ENCODE results near the gene WWTR1. TPM values are rescaled to one million over a fixed set of nuclear protein-coding genes. Genes with fewer than 3 reads are reported as not detected.

The WWTR1 gene
- total RNA-seq, 6 donors from 2014 or later = 77.5 to 119 (median 107) TPM

DNA sequence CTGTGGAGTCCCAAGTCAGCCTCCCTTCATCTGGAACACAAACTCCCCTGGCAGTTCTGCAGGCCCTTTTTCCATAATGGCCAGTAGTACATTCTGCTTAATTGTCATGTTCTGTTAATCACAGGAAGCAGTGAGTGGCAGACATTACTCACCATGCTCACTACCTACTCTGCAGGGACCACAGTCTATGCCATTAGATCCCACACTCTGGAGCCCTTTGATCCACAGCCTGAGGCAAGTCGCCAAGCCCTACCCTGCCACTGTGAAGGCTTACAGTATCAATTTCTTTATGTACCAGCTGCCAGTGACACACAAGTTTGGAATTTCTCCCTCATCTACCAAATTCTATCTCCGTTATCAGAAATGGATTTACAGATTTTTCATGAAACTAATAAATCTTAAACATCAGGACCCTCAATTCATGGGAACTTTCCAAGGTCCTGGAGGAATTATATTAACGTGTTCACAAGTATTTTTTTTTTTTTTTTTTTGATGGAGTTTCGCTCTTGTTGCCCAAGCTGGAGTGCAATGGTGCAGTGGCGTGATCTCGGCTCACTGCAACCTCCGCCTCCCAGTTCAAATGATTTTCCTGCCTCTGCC, 20.6 kb upstream of the WWTR1 start:
- WGBS, 2 donors = 92 to 96% methylated on average over 7 of the region's 7 CpGs
- ATAC-seq (ENCODE audit: low FRiP score in 2 of 2) (no peak), DNase-seq (no peak)
- TF ChIP-seq EP300 (IDR thresholded peaks at IDR 0.05) (no peak), POLR2AphosphoS5 (IDR thresholded peaks at IDR 0.05) (no peak), POLR2A (IDR thresholded peaks at IDR 0.05) (no peak)
- TF ChIP-seq, protein P1, sequence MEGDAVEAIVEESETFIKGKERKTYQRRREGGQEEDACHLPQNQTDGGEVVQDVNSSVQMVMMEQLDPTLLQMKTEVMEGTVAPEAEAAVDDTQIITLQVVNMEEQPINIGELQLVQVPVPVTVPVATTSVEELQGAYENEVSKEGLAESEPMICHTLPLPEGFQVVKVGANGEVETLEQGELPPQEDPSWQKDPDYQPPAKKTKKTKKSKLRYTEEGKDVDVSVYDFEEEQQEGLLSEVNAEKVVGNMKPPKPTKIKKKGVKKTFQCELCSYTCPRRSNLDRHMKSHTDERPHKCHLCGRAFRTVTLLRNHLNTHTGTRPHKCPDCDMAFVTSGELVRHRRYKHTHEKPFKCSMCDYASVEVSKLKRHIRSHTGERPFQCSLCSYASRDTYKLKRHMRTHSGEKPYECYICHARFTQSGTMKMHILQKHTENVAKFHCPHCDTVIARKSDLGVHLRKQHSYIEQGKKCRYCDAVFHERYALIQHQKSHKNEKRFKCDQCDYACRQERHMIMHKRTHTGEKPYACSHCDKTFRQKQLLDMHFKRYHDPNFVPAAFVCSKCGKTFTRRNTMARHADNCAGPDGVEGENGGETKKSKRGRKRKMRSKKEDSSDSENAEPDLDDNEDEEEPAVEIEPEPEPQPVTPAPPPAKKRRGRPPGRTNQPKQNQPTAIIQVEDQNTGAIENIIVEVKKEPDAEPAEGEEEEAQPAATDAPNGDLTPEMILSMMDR (IDR thresholded peaks at IDR 0.05) = no peak
- Histone ChIP-seq H3K27ac (no peak overlapping the region), H3K4me3 (no peak overlapping the region), H3K9me3 (no peaks in the 10 kb centered on the region), H3K4me1 (no peaks in the 10 kb centered on the region), H3K36me3 (no peaks in the 10 kb centered on the region), H3K27me3 (no peaks in the 10 kb centered on the region)

DNA sequence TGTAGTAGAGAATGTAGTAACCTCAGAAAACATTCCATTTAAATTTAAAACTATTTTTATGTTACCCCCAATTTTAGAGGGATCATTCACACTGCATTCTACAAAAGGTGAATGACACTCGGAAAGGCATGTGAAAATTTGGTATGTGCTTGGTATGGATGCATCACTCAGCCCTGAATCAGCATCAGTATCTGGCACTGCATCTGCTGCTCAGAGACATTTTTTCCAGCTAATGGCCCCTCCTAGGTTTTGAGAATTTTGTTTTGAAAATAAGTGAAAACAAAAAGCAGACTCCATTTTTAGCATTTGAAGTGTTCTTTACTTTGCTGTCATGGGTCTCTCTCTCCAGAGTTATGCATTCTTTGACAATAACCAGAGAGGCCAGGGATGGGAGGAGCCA, 15.6 kb upstream of the WWTR1 start:
- DNase-seq = no peak
- WGBS, 2 donors = 97% methylated on average over 1 of the region's 1 CpG
- Histone ChIP-seq H3K27me3 (no peaks in the 10 kb centered on the region), H3K4me3 (no peak overlapping the region), H3K27ac (no peak overlapping the region), H3K4me1 (no peaks in the 10 kb centered on the region), H3K36me3 (no peaks in the 10 kb centered on the region), H3K9me3 (no peaks in the 10 kb centered on the region)
- ATAC-seq (ENCODE audit: low FRiP score in 2 of 2) = no peak
- TF ChIP-seq POLR2AphosphoS5 (IDR thresholded peaks at IDR 0.05) (no peak), POLR2A (IDR thresholded peaks at IDR 0.05) (no peak)

DNA sequence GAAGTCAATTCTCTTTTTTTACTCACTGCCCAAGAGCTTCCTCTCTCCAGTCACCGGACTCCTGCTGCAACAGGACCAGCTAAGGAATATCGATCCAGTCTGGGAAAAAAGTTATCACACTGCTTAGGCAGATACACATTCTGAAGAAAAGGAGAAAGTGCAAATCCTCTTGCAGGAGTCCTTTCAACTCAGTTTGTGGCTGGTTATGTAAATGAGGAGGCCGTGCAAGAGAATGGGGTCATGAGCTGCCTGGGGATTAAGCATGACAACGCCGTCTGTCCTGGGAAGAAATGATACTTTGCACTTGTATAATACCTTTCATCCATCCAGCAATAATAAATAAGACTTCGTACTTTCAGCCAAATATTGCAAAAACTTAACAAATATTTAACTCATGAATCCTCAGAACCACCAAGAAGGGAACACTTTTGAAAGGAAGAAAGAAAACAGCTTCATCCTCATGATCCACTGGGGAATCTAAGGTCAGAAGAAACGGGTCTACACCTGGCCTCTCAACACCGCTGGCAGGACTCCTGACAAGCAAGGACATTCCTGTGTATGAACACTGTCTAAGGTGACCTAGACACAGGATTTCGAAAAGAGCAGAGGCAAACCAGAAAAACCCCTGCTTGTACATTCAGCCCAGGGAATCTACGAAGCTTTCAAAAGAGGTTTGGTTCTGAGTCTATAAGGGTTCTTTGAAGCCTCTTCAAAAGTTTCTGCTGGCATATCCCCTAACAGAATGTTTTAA, 13.1 kb upstream of the WWTR1 start:
- Histone ChIP-seq H3K4me3 (no peak overlapping the region), H3K9me3 (no peaks in the 10 kb centered on the region), H3K36me3 (no peaks in the 10 kb centered on the region), H3K27me3 (no peaks in the 10 kb centered on the region), H3K27ac (no peak overlapping the region), H3K4me1 (no peaks in the 10 kb centered on the region)
- no peak for ATAC-seq (ENCODE audit: low FRiP score in 2 of 2)
- 61 to 69% methylated on average over 10 of the region's 10 CpGs for WGBS, 2 donors
- no peak for TF ChIP-seq EP300 (IDR thresholded peaks at IDR 0.05)
- TF ChIP-seq POLR2AphosphoS5 (IDR thresholded peaks at IDR 0.05) = no peak
- TF ChIP-seq POLR2A (IDR thresholded peaks at IDR 0.05) = no peak
- TF ChIP-seq, protein P1 (IDR thresholded peaks at IDR 0.05) = no peak
- no peak for DNase-seq

DNA sequence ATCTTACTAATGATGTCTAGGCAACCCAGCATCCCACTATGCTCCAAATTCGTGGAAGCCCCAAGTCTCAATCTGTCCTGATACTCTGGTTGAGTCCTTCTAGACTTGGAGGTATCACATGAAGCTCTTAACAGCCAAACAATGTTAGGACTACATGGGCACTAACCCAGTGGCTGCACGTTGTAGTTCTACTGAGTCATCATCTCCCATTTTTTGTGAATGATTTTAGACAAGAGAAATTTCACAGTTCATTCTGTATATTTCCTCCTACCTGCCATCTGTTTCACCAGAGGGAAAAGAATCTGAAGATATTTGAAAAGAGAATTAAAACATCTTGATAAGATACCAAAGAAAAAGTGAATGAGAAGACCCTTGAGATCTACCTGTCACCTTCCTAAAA, 9.8 kb upstream of the WWTR1 start:
- WGBS, 2 donors = 81 to 83% methylated on average over 2 of the region's 2 CpGs
- H3K4me3 ChIP-seq = no peak overlapping the region

DNA sequence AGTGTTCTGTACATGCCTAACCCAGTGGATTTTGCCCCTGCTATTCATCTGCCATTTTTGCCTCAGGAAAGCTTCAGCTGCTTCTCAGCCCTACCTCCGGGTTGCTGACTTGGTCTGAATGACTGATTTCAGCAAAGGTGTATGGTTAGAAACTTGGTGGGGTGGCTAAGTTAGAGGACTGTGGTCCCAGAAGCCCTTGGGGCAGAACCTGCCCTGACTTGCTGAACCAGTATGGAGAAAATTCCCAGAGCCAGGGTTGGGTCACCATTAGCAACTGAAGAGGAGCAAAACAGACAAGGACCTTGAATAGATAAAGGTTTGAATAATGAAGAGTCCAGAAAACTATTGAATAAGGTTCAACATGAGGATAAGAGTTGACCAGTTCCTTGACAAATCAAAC, 6.1 kb upstream of the WWTR1 start:
- no peak for TF ChIP-seq EP300 (IDR thresholded peaks at IDR 0.05)
- TF ChIP-seq POLR2A (IDR thresholded peaks at IDR 0.05) = no peak
- TF ChIP-seq, protein P1 (IDR thresholded peaks at IDR 0.05) = no peak
- no peak for TF ChIP-seq POLR2AphosphoS5 (IDR thresholded peaks at IDR 0.05)
- H3K36me3 ChIP-seq = no peaks in the 10 kb centered on the region
- H3K9me3 ChIP-seq = no peaks in the 10 kb centered on the region
- DNase-seq = no peak
- peaks cover 4 to 7% (median 6%) of the 10 kb centered on the region in 4 donors for H3K4me1 ChIP-seq
- 100% methylated on average over 1 of the region's 1 CpG for WGBS, 2 donors
- H3K27ac ChIP-seq = no peak overlapping the region
- ATAC-seq (ENCODE audit: low FRiP score in 2 of 2) = no peak
- no peak overlapping the region for H3K4me3 ChIP-seq
- no peaks in the 10 kb centered on the region for H3K27me3 ChIP-seq

More for the DNA sequence above, 9.8 kb upstream of the WWTR1 start:
- Histone ChIP-seq H3K36me3 (no peaks in the 10 kb centered on the region), H3K27me3 (no peaks in the 10 kb centered on the region), H3K4me1 (no peaks in the 10 kb centered on the region), H3K27ac (no peak overlapping the region), H3K9me3 (no peaks in the 10 kb centered on the region)
- ATAC-seq (ENCODE audit: low FRiP score in 2 of 2) = no peak
- DNase-seq = no peak
- TF ChIP-seq POLR2AphosphoS5 (IDR thresholded peaks at IDR 0.05) (no peak), POLR2A (IDR thresholded peaks at IDR 0.05) (no peak), EP300 (IDR thresholded peaks at IDR 0.05) (no peak)
- TF ChIP-seq, protein P1 (IDR thresholded peaks at IDR 0.05) = no peak

Measured in upper lobe of left lung (tissue), 6 donors.